Kidney (tissue), 14 donors: ENCODE measurements around the gene CCDC13. TPM values are rescaled to one million over a fixed set of nuclear protein-coding genes. Genes with fewer than 3 reads are reported as not detected.

Experiments
- DNase-seq, 5 donors: peaks; one replicate each; pipeline ENCODE4 v3.0.0-alpha.2; 2013 to 2020
- FAIRE-seq: peaks from 2 replicates; lab custom pipeline; 2012; peaks lifted over from hg19 to GRCh38; lab: Jason Lieb, UNC
- H3K27ac ChIP-seq, 2 donors: one replicate each; pipeline ENCODE4 v1.7.0; 2013; ENCODE audit warnings: low read depth in 2 of 2, low read length in 2 of 2, inconsistent platforms in 1 of 2
- H3K27me3 ChIP-seq: one replicate; pipeline ENCODE4 v1.7.1; 2013; ENCODE audit warnings: low read length, inconsistent platforms; ENCODE audit not compliant: control insufficient read depth, insufficient read depth
- H3K36me3 ChIP-seq, 3 donors: one replicate each; pipeline versions ENCODE4 v1.7.0 to v1.7.1; 2013; ENCODE audit warnings: low read length in 3 of 3, control low read depth in 1 of 3, inconsistent platforms in 1 of 3; ENCODE audit not compliant: insufficient read depth in 3 of 3, control insufficient read depth in 2 of 3
- H3K4me1 ChIP-seq, 3 donors: one replicate each; pipeline versions ENCODE4 v1.7.0 to v1.7.1; 2013; ENCODE audit warnings: low read length in 3 of 3, inconsistent platforms in 1 of 3, low read depth in 1 of 3; ENCODE audit not compliant: control insufficient read depth in 2 of 3, insufficient read depth in 2 of 3
- H3K4me3 ChIP-seq, 3 donors: one replicate each; pipeline versions ENCODE4 v1.7.0 to v1.8.1; 2013; ENCODE audit warnings: low read length in 3 of 3, control low read depth in 1 of 3, inconsistent platforms in 1 of 3
- H3K9ac ChIP-seq, 3 donors: one replicate each; pipeline versions ENCODE4 v1.7.0 to v1.7.1; 2013; ENCODE audit warnings: low read length in 3 of 3, control low read depth in 1 of 3, inconsistent platforms in 1 of 3
- H3K9me3 ChIP-seq, 3 donors: one replicate each; pipeline versions ENCODE4 v1.7.0 to v1.7.1; 2013; ENCODE audit warnings: low read length in 3 of 3, control low read depth in 1 of 3, inconsistent platforms in 1 of 3; ENCODE audit not compliant: control insufficient read depth in 2 of 3, insufficient read depth in 1 of 3
- CTCF ChIP-seq: IDR thresholded peaks from 3 replicates; pipeline ENCODE4 v1.5.1; 2012; ENCODE audit warnings: mild to moderate bottlenecking, moderate library complexity, borderline replicate concordance; ENCODE audit not compliant: insufficient read depth; ENCODE audit errors: extremely low read depth
- intact Hi-C: fragments of 100-400 bp; cut with DNase I; formaldehyde crosslinking; loops from one replicate; pipeline ENCODE4 v1.11.1; 2022
- polyA plus RNA-seq: library from polyadenylated mRNA; stranded (reverse); fragments of 350-450 nt; fragmentation: Illumina TruSeq; extraction: RNeasy Lipid Tissue Mini Kit (QIAGEN cat#74804); gene quantifications from one replicate; pipeline ENCODE4 v1.2.3, GENCODE V29; 2014; ENCODE audit warnings: low read depth, low replicate concordance; ENCODE audit not compliant: insufficient read depth
- total RNA-seq: library from RNA; stranded (reverse); fragmentation: NEBNext Ultra II Directional; extraction: Animal tissue kit (Norgen Biotek cat#: 25700); gene quantifications from one replicate; pipeline ENCODE4 v1.2.1, GENCODE V29; 2021
- donor health status: control.
- donor health status: control.
- donor health status: control.
- donor health status: control.
- donor health status: control.
- donor health status: DM: yes; HTN: yes; CAD: no.
- donor health status: Normal renal cell carcinoma (clear cell type).

CCDC13 gene
- total and polyA plus RNA-seq, 2 donors from 2014 or later = 5.3 to 7.0 TPM

- peaks cover 2 to 15% (median 15%) of the 10 kb centered on the region in 3 donors for H3K4me1 ChIP-seq
- no peak overlapping the region for H3K27ac ChIP-seq
- no peak for TF ChIP-seq CTCF
These were observed 28.7 kb upstream of the CCDC13 start for GRCh38 chr3:42801784-42802183.

GRCh38 chr3:42801048-42801620 is 28.1 kb upstream of the CCDC13 start:
- no peak for DNase-seq
- no peaks in the 10 kb centered on the region for H3K27me3 ChIP-seq
- H3K27ac ChIP-seq = no peak overlapping the region
- H3K9me3 ChIP-seq = no peaks in the 10 kb centered on the region
- FAIRE-seq = no peak
- intact Hi-C loops = no loop called here
- no peaks in the 10 kb centered on the region for H3K36me3 ChIP-seq
- H3K9ac ChIP-seq = no peak overlapping the region
- peaks cover 2 to 15% (median 15%) of the 10 kb centered on the region in 3 donors for H3K4me1 ChIP-seq
- no peak for TF ChIP-seq CTCF
- H3K4me3 ChIP-seq = no peak overlapping the region

More at GRCh38 chr3:42801784-42802183, 28.7 kb upstream of the CCDC13 start:
- Histone ChIP-seq H3K9ac (no peak overlapping the region), H3K27me3 (no peaks in the 10 kb centered on the region), H3K4me3 (peak overlapping the region in 1 of 3 donors; percentile 3), H3K9me3 (no peaks in the 10 kb centered on the region), H3K36me3 (no peaks in the 10 kb centered on the region)
- no peak for DNase-seq
- no peak for FAIRE-seq
- intact Hi-C loops = no loop called here

- H3K27ac ChIP-seq = no peak overlapping the region
- intact Hi-C loops = no loop called here
- peaks cover 2 to 15% (median 14%) of the 10 kb centered on the region in 3 donors for H3K4me1 ChIP-seq
- H3K36me3 ChIP-seq = no peaks in the 10 kb centered on the region
- H3K27me3 ChIP-seq = no peaks in the 10 kb centered on the region
- H3K4me3 ChIP-seq = no peak overlapping the region
- FAIRE-seq (peak; percentile 19), DNase-seq (no peak)
- TF ChIP-seq CTCF = no peak
- no peaks in the 10 kb centered on the region for H3K9me3 ChIP-seq
- H3K9ac ChIP-seq = no peak overlapping the region
These were observed 27.2 kb upstream of the CCDC13 start for GRCh38 chr3:42800251-42800650.
